IMR-90 (cell line): ENCODE measurements around the gene ADCY4. TPM values are rescaled to one million over a fixed set of nuclear protein-coding genes. Genes with fewer than 3 reads are reported as not detected.

ENCODE experiments used
- ATAC-seq: fragments of 200-7000 bp; cut with Tn5 transposase; 2 replicates; pipeline ENCODE4 v1.9.1; 2020; ENCODE audit warnings: low read depth, mild to moderate bottlenecking, moderate library complexity
- BruUV-seq: library from RNA; stranded (reverse); fragments of 400-500 nt; replicated peaks from 2 replicates; lab custom pipeline; 2021; lab: Mats Ljungman, UMichigan
- CTCF ChIA-PET: fragments of 300-600 bp; formaldehyde crosslinking; extraction: SDS; loops from one replicate; lab custom pipeline; 2021; ENCODE audit warnings: antibody characterized with exemption; lab: Yijun Ruan, JAX
- POLR2A ChIA-PET: fragments of 300-600 bp; sonication (Branson Sonifier 250); formaldehyde crosslinking; loops from one replicate; lab custom pipeline; 2022; ENCODE audit warnings: antibody characterized with exemption; ENCODE audit not compliant: unreplicated experiment; lab: Charles Lee
- DNase-seq: peaks from one replicate; pipeline ENCODE4 v3.0.0; 2013
- H2AFZ ChIP-seq: replicated peaks from 2 replicates; pipeline ENCODE3; 2013; ENCODE audit warnings: low read length, mild to moderate bottlenecking; ENCODE audit not compliant: poor library complexity
- H2AK5ac ChIP-seq: 2 replicates; pipeline ENCODE4 v1.6.1; 2013; ENCODE audit warnings: low read depth, low read length, inconsistent platforms
- H2AK9ac ChIP-seq: replicated peaks from 2 replicates; pipeline ENCODE3; 2013; ENCODE audit warnings: mild to moderate bottlenecking, low read depth, low read length, moderate library complexity; ENCODE audit not compliant: poor library complexity
- H2BK120ac ChIP-seq: 2 replicates; pipeline ENCODE4 v1.6.1; 2013; ENCODE audit warnings: low read depth, low read length, inconsistent platforms
- H2BK15ac ChIP-seq: 3 replicates; pipeline ENCODE4 v1.6.1; 2013; ENCODE audit warnings: low read depth, low read length, inconsistent platforms
- H2BK20ac ChIP-seq: 2 replicates; pipeline ENCODE4 v1.6.1; 2013; ENCODE audit warnings: low read depth, mild to moderate bottlenecking, inconsistent platforms, low read length, moderate library complexity
- H2BK5ac ChIP-seq: 2 replicates; pipeline ENCODE4 v1.6.1; 2013; ENCODE audit warnings: mild to moderate bottlenecking, low read depth, low read length, inconsistent platforms; ENCODE audit not compliant: poor library complexity, severe bottlenecking
- H3K14ac ChIP-seq: replicated peaks from 2 replicates; pipeline ENCODE4 v1.6.1; 2013; ENCODE audit warnings: low read depth, low read length, inconsistent platforms
- H3K18ac ChIP-seq: 2 replicates; pipeline ENCODE4 v1.6.1; 2013; ENCODE audit warnings: low read depth, low read length, control low read depth
- H3K23ac ChIP-seq: 2 replicates; pipeline ENCODE4 v1.6.1; 2013; ENCODE audit warnings: low read depth, low read length, inconsistent platforms
- H3K27ac ChIP-seq: 2 replicates; pipeline ENCODE4 v1.5.1; 2013; ENCODE audit warnings: mild to moderate bottlenecking, control low read depth, low read length; ENCODE audit not compliant: insufficient read depth
- H3K27me3 ChIP-seq: 2 replicates; pipeline ENCODE4 v1.6.1; 2013; ENCODE audit warnings: low read length; ENCODE audit not compliant: control insufficient read depth, insufficient read depth
- H3K36me3 ChIP-seq: 2 replicates; pipeline ENCODE4 v1.6.1; 2013; ENCODE audit warnings: low read length, mixed read lengths; ENCODE audit not compliant: control insufficient read depth, insufficient read depth
- H3K4ac ChIP-seq: 2 replicates; pipeline ENCODE4 v1.6.1; 2013; ENCODE audit warnings: low read depth, low read length, inconsistent platforms
- H3K4me1 ChIP-seq: 2 replicates; pipeline ENCODE4 v1.6.1; 2013; ENCODE audit warnings: low read length, mixed read lengths; ENCODE audit not compliant: control insufficient read depth, insufficient read depth
- H3K4me2 ChIP-seq: 2 replicates; pipeline ENCODE4 v1.6.1; 2013; ENCODE audit warnings: low read depth, mild to moderate bottlenecking, control low read depth, low read length, moderate library complexity
- H3K4me3 ChIP-seq: 2 replicates; pipeline ENCODE4 v1.5.1; 2013; ENCODE audit warnings: low read depth, mild to moderate bottlenecking, control low read depth, low read length, moderate library complexity; ENCODE audit not compliant: insufficient read depth
- H3K56ac ChIP-seq: 2 replicates; pipeline ENCODE4 v1.6.1; 2013; ENCODE audit warnings: low read length, inconsistent platforms; ENCODE audit not compliant: insufficient read depth; ENCODE audit errors: extremely low read depth
- H3K79me1 ChIP-seq, 2 experiments: 2 replicates each; pipeline ENCODE4 v1.6.1; 2013; ENCODE audit warnings: low read length in 2 of 2, inconsistent platforms in 1 of 2, low read depth in 1 of 2
- H3K9ac ChIP-seq: 2 replicates; pipeline ENCODE4 v1.6.1; 2013; ENCODE audit warnings: low read depth, low read length, control low read depth
- H3K9me1 ChIP-seq: 2 replicates; pipeline ENCODE4 v1.6.1; 2013; ENCODE audit warnings: low read length, inconsistent platforms; ENCODE audit not compliant: insufficient read depth
- H3K9me3 ChIP-seq: 2 replicates; pipeline ENCODE4 v1.6.1; 2013; ENCODE audit warnings: low read length; ENCODE audit not compliant: control insufficient read depth, insufficient read depth
- H4K20me1 ChIP-seq: 2 replicates; pipeline ENCODE4 v1.6.1; 2013; ENCODE audit warnings: low read length, inconsistent platforms; ENCODE audit not compliant: insufficient read depth
- H4K5ac ChIP-seq: 2 replicates; pipeline ENCODE4 v1.6.1; 2013; ENCODE audit warnings: mild to moderate bottlenecking, low read depth, low read length, control low read depth
- H4K8ac ChIP-seq, 2 experiments: 2 replicates each; pipeline ENCODE4 v1.6.1; 2013; ENCODE audit warnings: low read depth in 2 of 2, low read length in 2 of 2, control low read depth in 1 of 2, inconsistent platforms in 1 of 2
- H4K91ac ChIP-seq: 2 replicates; pipeline ENCODE4 v1.6.1; 2013; ENCODE audit warnings: low read depth, low read length, inconsistent platforms; ENCODE audit not compliant: insufficient read depth
- whole genome bisulfite sequencing, 2 experiments: methylation state at CpG; one replicate each; pipeline versions ENCODE4 v1.1.5 to v1.1.7; 2013; ENCODE audit warnings: missing lambda C conversion rate in 2 of 2; ENCODE audit not compliant: insufficient read length in 1 of 2; ENCODE audit errors: extremely low coverage in 2 of 2; 5-methylcytosine and 5-hydroxymethylcytosine counted together
- dilution Hi-C: fragments of 300-500 bp; cut with HindIII; formaldehyde crosslinking; loops from one replicate; pipeline ENCODE4 v1.14.3; 2018; ENCODE audit warnings: low sequenced_read_pairs; ENCODE audit not compliant: unreplicated experiment
- in situ Hi-C: fragments of 300-500 bp; cut with MboI; formaldehyde crosslinking; loops from 3 replicates; pipeline ENCODE4 v1.14.3; 2019; ENCODE audit warnings: low sequenced_read_pairs, inconsistent platforms, mixed read lengths
- intact Hi-C: fragments of 100-400 bp; cut with micrococcal nuclease; formaldehyde crosslinking; loops from 2 replicates; pipeline ENCODE4 v1.10.0; 2022
- polyA plus RNA-seq, 3 experiments: library from polyadenylated mRNA; depleted of rRNA; stranded (reverse); fragments of >200 nt; gene quantifications; 2 replicates each; pipeline ENCODE4 v1.2.3, GENCODE V29; 2012; ENCODE audit warnings: low replicate concordance in 1 of 3
- total RNA-seq: library from RNA; depleted of rRNA; stranded (reverse); fragments of >200 nt; gene quantifications from 2 replicates; pipeline ENCODE4 v1.2.3, GENCODE V29; 2012
- TF ChIP-seq, protein P1 (sequence below): fragments of 150-350 bp; IDR thresholded peaks from 2 replicates; pipeline ENCODE4 v1.6.1; 2016; ENCODE audit warnings: low read depth, mild to moderate bottlenecking, low read length, moderate library complexity, borderline replicate concordance

ADCY4 gene
- total and polyA plus RNA-seq, 2 of the 4 experiments (the other 2 are of a cell fraction): not detected

DNA sequence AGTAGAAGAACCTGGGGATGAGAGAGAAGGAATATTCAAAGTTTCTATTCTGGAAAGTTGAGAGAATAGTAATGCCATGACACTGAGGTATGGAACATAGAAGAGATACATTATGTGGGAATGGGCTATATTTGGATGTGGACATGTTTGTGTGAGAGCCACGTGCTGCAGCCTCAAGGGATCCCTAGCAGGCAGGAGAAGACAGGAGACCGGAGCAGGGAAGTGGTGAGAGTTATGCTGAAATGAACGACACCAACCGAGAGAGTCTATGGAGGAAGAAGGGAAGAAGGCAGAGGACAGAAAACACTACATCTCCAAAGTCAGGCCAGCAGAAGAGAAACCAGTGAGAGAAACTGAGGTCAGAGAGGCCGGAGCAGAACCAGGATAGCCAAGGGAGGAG, 14.9 kb upstream of the ADCY4 start:
- Histone ChIP-seq H2BK15ac (no peak overlapping the region), H2AK9ac (no peak overlapping the region), H3K4me2 (no peak overlapping the region), H3K14ac (no peak overlapping the region), H3K4me3 (no peak overlapping the region), H3K79me1 (no peaks in the 10 kb centered on the region), H4K5ac (no peak overlapping the region), H3K9me1 (no peaks in the 10 kb centered on the region), H3K9me3 (no peaks in the 10 kb centered on the region), H3K56ac (no peak overlapping the region), H4K20me1 (no peaks in the 10 kb centered on the region), H2AFZ (no peak overlapping the region), H2AK5ac (no peak overlapping the region), H3K9ac (no peak overlapping the region), H2BK5ac (no peak overlapping the region), H4K91ac (no peak overlapping the region), H4K8ac (no peak overlapping the region), H3K4ac (no peak overlapping the region), H2BK120ac (no peak overlapping the region), H3K18ac (no peak overlapping the region), H3K23ac (no peak overlapping the region), H2BK20ac (no peak overlapping the region), H3K36me3 (no peaks in the 10 kb centered on the region), H3K27ac (no peak overlapping the region), H3K4me1 (peaks cover 9% of the 10 kb centered on the region), H3K27me3 (peaks cover 36% of the 10 kb centered on the region)
- ChIA-PET CTCF (interaction anchor here (1.9 kb wide), 1 partner anchor 16 kb away, joined by 7 read pairs; the partner anchor contains the start of gene ADCY4), POLR2A (no interaction called here)
- no CpG with 5 or more reads among the region's 5 CpGs for WGBS, 2 experiments
- dilution Hi-C loops: no loop called here
- in situ Hi-C loops: no loop called here
- DNase-seq (no peak), ATAC-seq (no peak)
- BruUV-seq: no TSS peak
- intact Hi-C loops: no loop called here
- TF ChIP-seq, protein P1, sequence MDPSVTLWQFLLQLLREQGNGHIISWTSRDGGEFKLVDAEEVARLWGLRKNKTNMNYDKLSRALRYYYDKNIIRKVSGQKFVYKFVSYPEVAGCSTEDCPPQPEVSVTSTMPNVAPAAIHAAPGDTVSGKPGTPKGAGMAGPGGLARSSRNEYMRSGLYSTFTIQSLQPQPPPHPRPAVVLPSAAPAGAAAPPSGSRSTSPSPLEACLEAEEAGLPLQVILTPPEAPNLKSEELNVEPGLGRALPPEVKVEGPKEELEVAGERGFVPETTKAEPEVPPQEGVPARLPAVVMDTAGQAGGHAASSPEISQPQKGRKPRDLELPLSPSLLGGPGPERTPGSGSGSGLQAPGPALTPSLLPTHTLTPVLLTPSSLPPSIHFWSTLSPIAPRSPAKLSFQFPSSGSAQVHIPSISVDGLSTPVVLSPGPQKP: no peak
